Neural progenitor cell (in vitro differentiated cells): ENCODE measurements around the gene MTMR10.

Source experiments
- CTCF ChIP-seq: fragments of 200-600 bp; sonication (generic); IDR thresholded peaks from 2 replicates; pipeline ENCODE4 v1.5.1; 2017; ENCODE audit warnings: antibody characterized with exemption, mild to moderate bottlenecking
- EZH2 ChIP-seq: fragments of 200-600 bp; sonication (generic); IDR thresholded peaks from 2 replicates; pipeline ENCODE4 v1.6.1; 2017; ENCODE audit warnings: antibody characterized with exemption, mild to moderate bottlenecking, moderate library complexity
- EZH2phosphoT487 ChIP-seq: fragments of 200-600 bp; sonication (generic); IDR thresholded peaks from 2 replicates; pipeline ENCODE4 v1.6.1; 2017; ENCODE audit warnings: antibody characterized with exemption

DNA sequence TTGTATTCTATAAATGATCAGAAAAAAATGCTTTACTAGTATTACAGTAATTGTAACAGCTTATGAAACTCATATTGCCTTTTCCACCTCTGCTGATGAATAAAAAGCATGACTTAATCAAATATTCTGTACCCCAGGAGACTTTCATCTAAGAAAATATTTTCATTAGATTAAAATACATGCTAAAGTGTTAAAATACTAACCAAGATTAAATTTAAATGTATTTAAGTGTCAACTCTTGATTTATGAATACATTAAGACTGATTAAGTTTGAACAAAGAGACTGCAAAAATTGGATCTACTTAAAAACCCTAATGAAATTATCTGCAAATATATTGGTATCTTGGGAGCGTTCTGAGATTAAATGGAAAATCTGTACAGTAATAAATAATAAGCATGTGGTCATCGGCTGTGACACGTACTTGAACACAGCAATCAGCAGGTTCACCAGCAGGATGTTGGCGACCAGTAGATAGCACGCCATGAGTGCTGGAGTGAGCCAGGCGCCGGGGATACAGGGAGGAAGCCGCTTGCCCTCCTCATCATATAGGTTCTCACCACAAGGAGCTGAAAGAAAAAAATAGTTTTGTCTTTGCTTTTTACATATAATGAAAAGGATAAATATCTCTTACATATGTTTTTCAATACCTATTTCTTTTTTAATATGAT lies 36.6 kb upstream of the MTMR10 start:
- TF ChIP-seq CTCF (no peak), EZH2 (no peak), EZH2phosphoT487 (no peak)
